LNCAP (cell line): ENCODE measurements around the gene RAB40B.

ENCODE experiments used
- TF ChIP-seq, protein P1 (sequence below): fragments of 450-650 bp; IDR thresholded peaks from 2 replicates; pipeline ENCODE4 v1.5.1; 2017; ENCODE audit warnings: mild to moderate bottlenecking

Gene RAB40B

GRCh38 chr17:82734987-82735866, 36.7 kb upstream of the RAB40B start, which contains the start of gene FN3K:
Gene FN3K, plus strand, starts transcription at chr17:82735615. Its CDS starts 22 bp downstream, at chr17:82735637.
- TF ChIP-seq, protein P1, sequence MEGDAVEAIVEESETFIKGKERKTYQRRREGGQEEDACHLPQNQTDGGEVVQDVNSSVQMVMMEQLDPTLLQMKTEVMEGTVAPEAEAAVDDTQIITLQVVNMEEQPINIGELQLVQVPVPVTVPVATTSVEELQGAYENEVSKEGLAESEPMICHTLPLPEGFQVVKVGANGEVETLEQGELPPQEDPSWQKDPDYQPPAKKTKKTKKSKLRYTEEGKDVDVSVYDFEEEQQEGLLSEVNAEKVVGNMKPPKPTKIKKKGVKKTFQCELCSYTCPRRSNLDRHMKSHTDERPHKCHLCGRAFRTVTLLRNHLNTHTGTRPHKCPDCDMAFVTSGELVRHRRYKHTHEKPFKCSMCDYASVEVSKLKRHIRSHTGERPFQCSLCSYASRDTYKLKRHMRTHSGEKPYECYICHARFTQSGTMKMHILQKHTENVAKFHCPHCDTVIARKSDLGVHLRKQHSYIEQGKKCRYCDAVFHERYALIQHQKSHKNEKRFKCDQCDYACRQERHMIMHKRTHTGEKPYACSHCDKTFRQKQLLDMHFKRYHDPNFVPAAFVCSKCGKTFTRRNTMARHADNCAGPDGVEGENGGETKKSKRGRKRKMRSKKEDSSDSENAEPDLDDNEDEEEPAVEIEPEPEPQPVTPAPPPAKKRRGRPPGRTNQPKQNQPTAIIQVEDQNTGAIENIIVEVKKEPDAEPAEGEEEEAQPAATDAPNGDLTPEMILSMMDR: no peak

DNA sequence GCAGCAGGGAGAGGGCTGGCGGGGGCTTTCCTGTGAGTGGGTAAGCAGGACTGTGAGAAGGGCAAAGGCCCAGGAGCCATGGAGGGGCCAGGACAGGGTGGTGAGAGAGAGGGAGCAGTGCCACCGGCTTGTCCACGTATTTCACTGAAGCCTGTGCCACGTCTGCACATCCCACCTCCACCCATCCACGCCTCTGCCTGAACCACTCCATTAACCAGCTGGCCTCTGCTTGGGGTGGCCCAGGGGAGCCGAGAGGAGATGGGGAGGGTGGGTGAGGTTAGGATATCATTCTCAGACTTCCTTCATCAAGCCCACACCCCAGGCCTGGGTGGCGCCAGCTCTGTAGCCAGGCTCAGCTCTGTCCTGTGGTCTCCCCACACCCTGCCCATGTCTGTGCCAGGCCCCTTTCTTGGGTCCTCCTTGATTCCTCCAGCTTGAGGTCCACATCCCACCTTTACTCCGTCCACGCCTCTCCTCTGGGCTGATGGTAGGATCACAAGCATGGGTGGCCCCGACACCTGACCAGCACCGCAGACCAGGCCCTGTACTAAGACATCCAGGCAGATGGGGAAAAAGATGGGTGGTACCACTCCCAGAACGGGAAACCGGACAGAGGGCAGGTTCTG, 33.7 kb upstream of the RAB40B start:
- TF ChIP-seq, protein P1: no peak

GRCh38 chr17:82729479-82730260, 31.2 kb upstream of the RAB40B start:
- TF ChIP-seq, protein P1: no peak

DNA sequence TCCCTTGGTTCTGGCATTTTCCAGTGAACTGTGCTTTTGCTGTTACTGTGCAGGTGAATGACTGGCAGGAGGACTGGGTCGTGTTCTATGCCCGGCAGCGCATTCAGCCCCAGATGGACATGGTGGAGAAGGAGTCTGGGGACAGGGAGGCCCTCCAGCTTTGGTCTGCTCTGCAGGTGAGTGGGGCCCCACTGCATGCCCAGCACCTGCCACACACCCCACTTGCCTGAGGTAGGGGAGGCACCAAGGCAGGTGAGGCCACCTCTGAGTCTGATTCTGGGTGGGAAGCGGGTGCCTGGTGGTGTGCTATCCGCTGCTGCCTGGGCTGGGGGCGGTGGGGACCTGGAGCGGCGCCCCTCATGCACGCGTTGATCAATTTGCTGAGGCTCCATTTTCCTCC, 27.9 kb upstream of the RAB40B start:
- TF ChIP-seq, protein P1: no peak

- TF ChIP-seq, protein P1: no peak
Observed at GRCh38 chr17:82723169-82723807, 24.8 kb upstream of the RAB40B start.

DNA sequence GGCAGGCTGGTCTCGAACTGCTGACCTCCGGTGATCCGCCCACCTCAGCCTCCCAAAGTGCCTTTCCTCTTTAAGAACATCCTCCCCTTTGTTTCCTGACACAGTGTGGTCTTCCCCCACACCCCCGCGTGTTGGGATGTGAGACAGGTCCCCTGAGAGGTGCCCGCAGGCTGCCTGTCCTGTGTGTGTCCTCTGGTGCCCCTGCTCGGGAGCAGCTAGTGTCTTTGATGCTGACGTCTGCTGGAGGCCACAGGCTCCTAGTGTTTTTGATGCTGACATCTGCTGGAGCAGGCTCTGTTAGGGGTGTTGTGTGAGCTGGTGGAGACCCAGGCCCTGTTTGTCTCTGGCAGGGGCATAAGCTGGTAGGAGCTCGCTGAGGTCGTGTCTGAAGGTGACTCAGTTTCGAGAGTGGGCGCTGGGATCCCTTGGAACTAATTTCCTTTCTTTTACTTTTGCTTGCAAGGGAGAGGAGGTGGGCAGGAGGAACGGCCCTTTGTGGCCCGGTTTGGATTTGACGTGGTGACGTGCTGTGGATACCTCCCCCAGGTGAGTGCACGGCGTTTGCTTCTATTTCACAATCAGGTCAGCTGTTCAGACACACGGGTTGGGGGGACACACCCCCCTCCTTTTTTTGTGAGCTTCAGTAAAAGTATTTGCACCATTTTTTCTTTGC, 24.0 kb upstream of the RAB40B start:
- TF ChIP-seq, protein P1: no peak
